ENCODE data around the gene CIT. TPM values are rescaled to one million over a fixed set of nuclear protein-coding genes. Genes with fewer than 3 reads are reported as not detected.
A peak's percentile ranks its signal among the peaks of the same experiment; 100 is the strongest.

CIT gene
- total and polyA plus RNA-seq, 9 of the 15 experiments (the other 6 are each of a cell fraction or from before 2014, with no cell fraction given), result 1.1 to 46.7 (median 21.3) TPM

DNA sequence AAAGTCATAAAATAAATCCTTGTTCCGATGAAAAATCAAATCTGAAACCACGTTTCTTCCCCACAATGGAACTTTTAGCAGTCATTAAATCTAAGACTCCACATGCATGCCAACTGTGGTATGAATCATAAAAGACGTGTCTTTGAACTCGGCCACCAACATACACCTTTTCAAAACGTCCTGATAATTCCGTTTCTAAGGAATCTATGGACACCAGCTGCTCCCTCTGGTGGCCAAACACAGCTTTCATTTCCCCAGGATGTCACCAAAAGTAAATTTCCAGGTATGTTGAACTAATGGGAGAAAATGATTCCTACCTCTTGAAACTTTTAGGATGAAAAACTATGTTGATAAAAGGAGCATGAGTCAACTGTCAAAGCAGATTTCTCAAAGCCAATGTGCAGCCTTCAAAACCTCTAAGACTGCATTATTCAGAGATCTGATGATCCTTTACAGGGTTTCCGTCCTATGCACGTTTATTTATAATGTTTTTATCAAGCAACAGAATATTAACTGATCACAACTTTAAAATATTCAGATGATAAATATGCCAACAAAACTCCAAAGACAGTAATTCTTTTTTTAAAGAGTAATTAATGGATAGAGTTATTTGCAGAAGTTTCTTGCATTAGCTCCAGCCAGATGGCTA, 96.2 kb downstream of the CIT start:
- POLR2A ChIA-PET, result interaction anchor here (0.6 to 1.9 kb wide), 3 partner anchors 10 to 185 kb away, joined by 3 to 6 read pairs (median 5); no protein-coding TSS in a partner anchor
- in situ Hi-C loops (cut with MboI), result no loop called here
- no peak overlapping the region for H3K4me2 ChIP-seq (ENCODE audit: insufficient read depth, low read length)
- no peak for TF ChIP-seq BRCA1 (IDR thresholded peaks at IDR 0.05)
- no peak for TF ChIP-seq BRCA1 (CRISPR knock-in tag; IDR thresholded peaks at IDR 0.05)
- TF ChIP-seq, protein P1, sequence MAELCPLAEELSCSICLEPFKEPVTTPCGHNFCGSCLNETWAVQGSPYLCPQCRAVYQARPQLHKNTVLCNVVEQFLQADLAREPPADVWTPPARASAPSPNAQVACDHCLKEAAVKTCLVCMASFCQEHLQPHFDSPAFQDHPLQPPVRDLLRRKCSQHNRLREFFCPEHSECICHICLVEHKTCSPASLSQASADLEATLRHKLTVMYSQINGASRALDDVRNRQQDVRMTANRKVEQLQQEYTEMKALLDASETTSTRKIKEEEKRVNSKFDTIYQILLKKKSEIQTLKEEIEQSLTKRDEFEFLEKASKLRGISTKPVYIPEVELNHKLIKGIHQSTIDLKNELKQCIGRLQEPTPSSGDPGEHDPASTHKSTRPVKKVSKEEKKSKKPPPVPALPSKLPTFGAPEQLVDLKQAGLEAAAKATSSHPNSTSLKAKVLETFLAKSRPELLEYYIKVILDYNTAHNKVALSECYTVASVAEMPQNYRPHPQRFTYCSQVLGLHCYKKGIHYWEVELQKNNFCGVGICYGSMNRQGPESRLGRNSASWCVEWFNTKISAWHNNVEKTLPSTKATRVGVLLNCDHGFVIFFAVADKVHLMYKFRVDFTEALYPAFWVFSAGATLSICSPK (IDR thresholded peaks at IDR 0.05; ENCODE audit: borderline replicate concordance), result no peak
- TF ChIP-seq, protein P2, sequence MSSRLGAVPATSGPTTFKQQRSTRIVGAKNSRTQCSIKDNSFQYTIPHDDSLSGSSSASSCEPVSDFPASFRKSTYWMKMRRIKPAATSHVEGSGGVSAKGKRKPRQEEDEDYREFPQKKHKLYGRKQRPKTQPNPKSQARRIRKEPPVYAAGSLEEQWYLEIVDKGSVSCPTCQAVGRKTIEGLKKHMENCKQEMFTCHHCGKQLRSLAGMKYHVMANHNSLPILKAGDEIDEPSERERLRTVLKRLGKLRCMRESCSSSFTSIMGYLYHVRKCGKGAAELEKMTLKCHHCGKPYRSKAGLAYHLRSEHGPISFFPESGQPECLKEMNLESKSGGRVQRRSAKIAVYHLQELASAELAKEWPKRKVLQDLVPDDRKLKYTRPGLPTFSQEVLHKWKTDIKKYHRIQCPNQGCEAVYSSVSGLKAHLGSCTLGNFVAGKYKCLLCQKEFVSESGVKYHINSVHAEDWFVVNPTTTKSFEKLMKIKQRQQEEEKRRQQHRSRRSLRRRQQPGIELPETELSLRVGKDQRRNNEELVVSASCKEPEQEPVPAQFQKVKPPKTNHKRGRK (tag; IDR thresholded peaks at IDR 0.05), result no peak
- TF ChIP-seq CBX1 (IDR thresholded peaks at IDR 0.05; ENCODE audit: low read depth), result no peak
- TF ChIP-seq YBX1 (IDR thresholded peaks at IDR 0.05), result no peak
- TF ChIP-seq KDM5B (IDR thresholded peaks at IDR 0.05; ENCODE audit: insufficient replicate concordance, low read depth, low read length), result no peak
- 0 out of 2 replicates have a peak, but pooled peaks have one; percentile 33 for TF ChIP-seq SMC3 (conservative IDR thresholded peaks at IDR 0.05; ENCODE audit: insufficient read depth, low read depth, low read length)
- TF ChIP-seq, protein P3, sequence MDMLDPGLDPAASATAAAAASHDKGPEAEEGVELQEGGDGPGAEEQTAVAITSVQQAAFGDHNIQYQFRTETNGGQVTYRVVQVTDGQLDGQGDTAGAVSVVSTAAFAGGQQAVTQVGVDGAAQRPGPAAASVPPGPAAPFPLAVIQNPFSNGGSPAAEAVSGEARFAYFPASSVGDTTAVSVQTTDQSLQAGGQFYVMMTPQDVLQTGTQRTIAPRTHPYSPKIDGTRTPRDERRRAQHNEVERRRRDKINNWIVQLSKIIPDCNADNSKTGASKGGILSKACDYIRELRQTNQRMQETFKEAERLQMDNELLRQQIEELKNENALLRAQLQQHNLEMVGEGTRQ (CRISPR knock-in tag; IDR thresholded peaks at IDR 0.05), result no peak
- TF ChIP-seq ZNF717 (CRISPR knock-in tag; IDR thresholded peaks at IDR 0.05), result no peak
- TF ChIP-seq, protein P4, sequence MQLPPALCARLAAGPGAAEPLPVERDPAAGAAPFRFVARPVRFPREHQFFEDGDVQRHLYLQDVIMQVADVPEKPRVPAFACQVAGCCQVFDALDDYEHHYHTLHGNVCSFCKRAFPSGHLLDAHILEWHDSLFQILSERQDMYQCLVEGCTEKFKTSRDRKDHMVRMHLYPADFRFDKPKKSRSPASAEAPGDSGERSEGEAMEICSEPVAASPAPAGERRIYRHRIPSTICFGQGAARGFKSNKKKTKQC (CRISPR knock-in tag; IDR thresholded peaks at IDR 0.05), result no peak
- TF ChIP-seq BMI1 (IDR thresholded peaks at IDR 0.05; ENCODE audit: low read length), result no peak
- TF ChIP-seq, protein P5, sequence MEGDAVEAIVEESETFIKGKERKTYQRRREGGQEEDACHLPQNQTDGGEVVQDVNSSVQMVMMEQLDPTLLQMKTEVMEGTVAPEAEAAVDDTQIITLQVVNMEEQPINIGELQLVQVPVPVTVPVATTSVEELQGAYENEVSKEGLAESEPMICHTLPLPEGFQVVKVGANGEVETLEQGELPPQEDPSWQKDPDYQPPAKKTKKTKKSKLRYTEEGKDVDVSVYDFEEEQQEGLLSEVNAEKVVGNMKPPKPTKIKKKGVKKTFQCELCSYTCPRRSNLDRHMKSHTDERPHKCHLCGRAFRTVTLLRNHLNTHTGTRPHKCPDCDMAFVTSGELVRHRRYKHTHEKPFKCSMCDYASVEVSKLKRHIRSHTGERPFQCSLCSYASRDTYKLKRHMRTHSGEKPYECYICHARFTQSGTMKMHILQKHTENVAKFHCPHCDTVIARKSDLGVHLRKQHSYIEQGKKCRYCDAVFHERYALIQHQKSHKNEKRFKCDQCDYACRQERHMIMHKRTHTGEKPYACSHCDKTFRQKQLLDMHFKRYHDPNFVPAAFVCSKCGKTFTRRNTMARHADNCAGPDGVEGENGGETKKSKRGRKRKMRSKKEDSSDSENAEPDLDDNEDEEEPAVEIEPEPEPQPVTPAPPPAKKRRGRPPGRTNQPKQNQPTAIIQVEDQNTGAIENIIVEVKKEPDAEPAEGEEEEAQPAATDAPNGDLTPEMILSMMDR (IDR thresholded peaks at IDR 0.05 in 2 of 3, conservative IDR thresholded peaks at IDR 0.05 in 1 of 3; ENCODE audit: insufficient read depth in 2 of 3, low read depth in 1 of 3, low read length in 3 of 3), result peak; percentile 65 to 79 (median 78); a peak in 5 of 6 replicates
- no peak for TF ChIP-seq CHD4 (IDR thresholded peaks at IDR 0.05; ENCODE audit: insufficient read depth, insufficient replicate concordance, low read depth, low read length, poor library complexity, severe bottlenecking)

More for the DNA sequence above, 96.2 kb downstream of the CIT start:
- H3K79me2 ChIP-seq (ENCODE audit: control insufficient read depth, insufficient read depth, low read length), result no peaks in the 10 kb centered on the region
- H3K9me3 ChIP-seq (replicated peaks; ENCODE audit: control insufficient read depth, insufficient read depth, low read depth, low read length), result no peaks in the 10 kb centered on the region
- no peak overlapping the region for H2AFZ ChIP-seq (ENCODE audit: low read depth, low read length)
- ATAC-seq, result peak; percentile 80
- CTCF ChIA-PET (ENCODE audit: low intra/inter-chr PET ratio), result interaction anchor here (0.7 to 2.1 kb wide), 2 partner anchors 121 to 123 kb away, joined by 3 to 12 read pairs; no protein-coding TSS in a partner anchor
- DNase-seq (ENCODE audit: extremely low read depth in 1 of 4, low spot score in 3 of 4), result peak; percentile 44 to 62 (median 51)
- H3K9ac ChIP-seq (ENCODE audit: insufficient read depth in 1 of 2, low read depth in 2 of 2, low read length in 2 of 2), result no peak overlapping the region
- intact Hi-C loops (cut with micrococcal nuclease), result loop anchor here (1.0 kb wide), 1 partner anchor 123 kb away; no protein-coding TSS in a partner anchor
- no TSS peak for BruUV-seq (replicated peaks)
- no peaks in the 10 kb centered on the region for H3K4me1 ChIP-seq (replicated peaks in 1 of 2; ENCODE audit: control insufficient read depth in 2 of 2, insufficient read depth in 2 of 2, low read length in 2 of 2)
- H3K36me3 ChIP-seq (ENCODE audit: control insufficient read depth, insufficient read depth, low read length), result peaks cover 53% of the 10 kb centered on the region
- WGBS (ENCODE audit: insufficient coverage, low coverage, missing lambda C conversion rate), result 37% methylated on average over 8 of the region's 8 CpGs
- no peaks in the 10 kb centered on the region for H4K20me1 ChIP-seq (replicated peaks; ENCODE audit: control insufficient read depth, insufficient read depth, low read length)
- no peaks in the 10 kb centered on the region for H3K27me3 ChIP-seq (ENCODE audit: control insufficient read depth in 2 of 2, insufficient read depth in 2 of 2, low read length in 2 of 2)
- peak; percentile 85 for FAIRE-seq
- no peak overlapping the region for H3K27ac ChIP-seq (ENCODE audit: extremely low read depth, low read depth, low read length)
- no peaks in the 10 kb centered on the region for H3K9me1 ChIP-seq (ENCODE audit: control insufficient read depth, insufficient read depth, low read length)
- no peak overlapping the region for H3K4me3 ChIP-seq

Measured in K562 (cell line).